GF-D8 (cell line): ENCODE results near the gene PSMA3.
"Not testable (repeated sequence)": the region's sequence is repeated elsewhere in the genome, so short reads cannot be mapped to it uniquely, and the experiment has no call there.

Source experiments
- DNase-seq: peaks from one replicate; lab custom pipeline; 2025; lab: John Stamatoyannopoulos, UW

PSMA3 gene

DNA sequence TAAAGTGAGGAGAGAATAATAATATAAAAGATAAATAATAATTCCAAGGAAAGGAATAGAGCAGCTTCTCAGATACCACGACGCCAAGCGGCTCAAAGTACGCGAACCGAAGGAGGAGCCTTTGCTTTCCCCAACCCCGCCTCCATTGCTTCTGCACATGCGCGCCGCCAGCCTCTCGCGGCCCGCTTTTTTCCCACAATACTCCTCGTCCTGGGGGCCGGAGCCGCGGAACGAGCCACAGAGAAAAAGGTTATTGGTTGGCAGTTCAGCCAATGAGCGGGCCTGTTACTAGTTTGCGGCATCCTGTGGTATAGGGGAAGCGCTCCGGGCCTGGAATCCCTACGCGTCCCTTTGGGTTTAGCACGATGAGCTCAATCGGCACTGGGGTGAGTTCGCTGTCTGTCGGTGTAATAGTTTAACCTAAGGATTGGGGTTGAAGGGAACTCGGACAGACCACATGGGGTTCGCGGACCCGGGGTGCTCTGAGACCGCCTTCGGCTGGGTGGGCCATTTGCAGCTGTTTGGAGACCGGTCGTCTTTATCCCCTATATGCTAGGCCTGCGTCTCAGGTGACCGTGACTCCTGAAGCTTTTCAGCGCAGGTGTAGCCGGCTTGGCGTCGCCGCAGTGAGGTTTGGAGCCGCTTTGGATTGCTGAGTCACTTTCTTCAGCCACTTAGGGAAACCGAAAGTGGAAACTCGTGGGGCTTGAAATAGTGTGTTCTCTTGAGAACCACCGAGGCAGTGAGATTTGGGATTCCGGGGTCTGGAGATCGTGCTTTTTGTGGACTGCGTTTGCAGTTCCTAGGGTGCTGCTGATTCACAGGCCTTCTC is at the start of gene PSMA3:
PSMA3 (plus strand) TSS at position 288 of the 832 bp plus-strand sequence; CDS start at position 366, 78 bp downstream.
- DNase-seq, result peak; percentile 92

GRCh38 chr14:58196198-58196597 is 48.4 kb upstream of the PSMA3 start:
- no peak for DNase-seq

- DNase-seq, result no peak
Measured at GRCh38 chr14:58198086-58198485, 46.6 kb upstream of the PSMA3 start.

DNA sequence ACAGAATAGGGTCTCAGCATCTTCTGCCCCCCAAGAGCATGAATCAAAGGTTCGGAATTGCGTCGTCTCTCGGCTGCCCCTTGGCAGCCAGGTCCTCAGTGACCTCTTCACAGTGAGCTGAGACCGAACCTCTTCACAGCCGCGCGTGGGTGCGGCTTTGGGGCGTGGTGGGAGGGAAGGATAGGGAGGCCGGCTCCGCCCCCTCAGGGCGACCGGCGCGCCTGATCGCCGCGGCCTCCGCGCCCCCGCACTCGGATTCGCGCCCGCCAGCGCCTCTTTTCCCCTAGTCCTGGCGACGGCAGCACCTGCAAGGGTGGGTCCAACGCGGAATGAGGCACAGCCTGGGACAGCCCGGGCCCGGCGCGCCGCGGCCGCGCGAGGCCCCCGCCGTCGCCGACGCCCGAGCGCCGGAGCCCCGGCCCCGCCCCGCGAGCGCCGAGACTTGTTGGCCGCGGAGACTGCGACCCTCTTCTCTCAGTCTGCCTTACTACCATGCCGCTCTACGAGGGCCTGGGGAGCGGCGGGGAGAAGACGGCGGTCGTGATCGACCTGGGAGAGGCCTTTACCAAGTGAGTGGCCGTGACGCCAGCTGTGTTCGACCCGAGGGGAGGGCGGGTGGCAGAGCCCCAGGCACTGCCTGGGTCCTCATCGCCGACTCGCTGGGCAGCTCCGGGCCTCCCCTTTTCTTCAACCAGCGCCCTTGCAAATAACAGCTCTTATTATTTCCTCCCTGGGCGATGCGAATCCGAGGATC is 44.7 kb upstream of the PSMA3 start, which contains the start of gene ACTR10:
ACTR10 (plus strand) TSS at position 424 of the 754 bp plus-strand sequence; CDS start at position 493, 69 bp downstream.
- peak; percentile 49 for DNase-seq

DNA sequence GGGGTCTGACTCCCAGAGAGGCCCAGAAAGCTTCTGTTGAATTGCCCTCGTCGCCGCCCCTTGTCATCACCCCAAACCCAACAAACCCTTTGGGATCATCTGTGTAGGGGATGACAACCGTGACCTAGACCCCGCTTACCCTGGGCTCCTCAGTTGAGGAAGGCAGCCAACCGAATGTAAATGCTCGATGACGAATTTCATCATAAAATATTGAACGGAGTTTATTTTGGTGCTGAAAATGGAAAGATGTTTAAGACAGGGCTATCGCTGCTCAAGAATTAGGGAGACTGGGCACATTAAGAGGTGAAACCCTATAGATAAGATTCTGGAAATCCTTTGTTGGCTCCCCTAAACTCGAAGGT is 44.2 kb upstream of the PSMA3 start:
- DNase-seq, result no peak

DNA sequence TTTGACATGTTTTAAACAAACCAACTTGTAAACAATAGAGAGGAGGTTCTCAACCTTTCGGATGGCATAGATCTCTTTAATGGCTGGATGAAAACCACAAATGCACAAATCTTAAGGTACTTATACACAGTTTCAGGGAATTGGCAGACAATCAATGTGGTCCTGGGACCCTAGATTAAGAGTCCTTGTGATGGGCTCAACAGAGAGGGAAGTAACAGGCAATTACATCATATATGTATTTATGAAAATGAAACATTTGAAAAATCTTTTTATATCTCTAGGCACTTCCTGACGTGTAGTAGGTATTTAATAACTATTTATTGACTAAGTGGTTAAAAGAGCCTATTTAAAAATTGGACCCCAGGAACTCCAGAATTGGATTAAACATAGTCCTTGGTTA is 43.8 kb upstream of the PSMA3 start:
- no peak for DNase-seq

DNA sequence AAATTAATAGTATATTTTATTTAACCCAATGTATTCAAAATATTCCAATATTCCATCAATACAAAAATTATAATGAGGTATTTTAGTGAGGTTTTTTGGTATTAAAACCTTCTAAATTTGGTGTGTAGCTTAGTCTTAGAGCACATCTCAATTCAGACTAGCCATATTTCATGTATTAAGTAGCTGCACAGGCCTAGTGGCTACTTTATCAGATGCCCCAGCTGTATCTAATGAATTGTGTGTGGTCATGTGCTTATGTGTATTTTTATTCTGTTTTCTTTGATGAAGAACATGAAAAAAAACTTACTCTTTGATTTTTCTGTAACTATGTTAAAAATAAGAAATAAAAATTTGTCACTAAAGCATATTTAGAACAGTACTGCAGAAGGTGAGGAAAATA is 31.5 kb upstream of the PSMA3 start:
- no peak for DNase-seq

GRCh38 chr14:58215191-58215914 is 29.3 kb upstream of the PSMA3 start:
- DNase-seq, result no peak

DNA sequence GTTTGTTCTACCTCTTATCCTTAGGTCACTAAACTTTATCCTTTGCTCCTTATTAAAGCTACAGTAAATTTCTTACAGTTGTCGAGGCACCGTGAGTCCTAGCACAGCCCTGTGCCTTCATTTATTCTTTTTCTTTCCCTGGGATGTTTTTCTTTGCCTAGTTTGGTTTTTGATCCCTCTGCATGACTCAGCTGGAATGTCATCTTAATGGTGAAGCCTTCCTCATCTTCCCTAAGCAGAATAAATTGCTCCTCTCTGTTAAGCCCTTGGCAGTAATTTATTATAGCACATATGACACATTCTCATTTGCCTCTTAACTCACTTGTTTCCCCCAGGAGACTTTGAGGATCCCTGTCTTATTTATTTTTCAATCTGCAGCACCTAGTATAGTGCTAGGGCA is 28.1 kb upstream of the PSMA3 start:
- no peak for DNase-seq

GRCh38 chr14:58227096-58227819 is 17.4 kb upstream of the PSMA3 start:
- DNase-seq, result no peak

GRCh38 chr14:58238252-58239243 is 6.1 kb upstream of the PSMA3 start:
- no peak for DNase-seq

DNA sequence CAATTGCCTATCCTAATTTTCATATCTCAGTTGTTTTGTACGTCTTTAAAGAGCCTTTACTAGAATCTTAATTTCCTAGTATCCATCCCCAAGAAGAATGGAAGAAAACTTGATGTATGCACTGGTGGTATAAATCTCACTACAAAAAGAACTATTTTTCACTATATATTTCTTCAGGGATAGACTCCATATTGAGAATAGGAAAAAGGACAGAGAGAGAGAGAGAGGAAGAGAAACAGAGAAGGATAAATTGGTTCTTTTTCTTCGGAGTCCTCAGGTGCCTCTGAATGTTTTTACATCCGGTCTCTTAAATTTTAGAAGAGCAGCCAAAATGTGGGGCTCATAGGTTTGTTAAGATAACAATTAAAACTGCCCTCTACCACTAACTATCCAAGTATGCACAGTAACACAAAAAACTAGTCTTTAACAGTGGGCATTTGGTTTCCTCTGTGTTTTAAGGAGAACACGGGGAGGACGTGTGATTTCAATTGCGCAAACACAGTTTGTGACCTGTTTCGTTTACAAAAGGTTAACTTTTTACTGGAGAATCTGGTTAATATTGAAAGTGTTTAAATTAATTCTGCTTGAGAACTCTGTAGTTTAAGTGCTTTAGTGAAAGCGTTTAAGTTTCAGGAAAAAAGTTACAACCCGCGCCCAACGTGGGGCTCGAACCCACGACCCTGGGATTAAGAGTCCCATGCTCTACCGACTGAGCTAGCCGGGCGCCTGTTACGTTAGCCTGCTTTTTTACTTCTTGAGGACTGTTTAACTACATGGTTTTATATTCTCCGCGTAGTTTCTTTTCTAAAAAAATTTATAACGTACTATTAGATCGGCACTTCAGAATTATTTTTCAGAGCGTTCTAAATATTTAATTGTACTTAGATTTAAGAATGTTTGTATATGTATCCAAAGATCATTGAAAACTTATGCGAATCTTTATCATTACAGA is 5.1 kb upstream of the PSMA3 start:
- DNase-seq, result peak; percentile 22

DNA sequence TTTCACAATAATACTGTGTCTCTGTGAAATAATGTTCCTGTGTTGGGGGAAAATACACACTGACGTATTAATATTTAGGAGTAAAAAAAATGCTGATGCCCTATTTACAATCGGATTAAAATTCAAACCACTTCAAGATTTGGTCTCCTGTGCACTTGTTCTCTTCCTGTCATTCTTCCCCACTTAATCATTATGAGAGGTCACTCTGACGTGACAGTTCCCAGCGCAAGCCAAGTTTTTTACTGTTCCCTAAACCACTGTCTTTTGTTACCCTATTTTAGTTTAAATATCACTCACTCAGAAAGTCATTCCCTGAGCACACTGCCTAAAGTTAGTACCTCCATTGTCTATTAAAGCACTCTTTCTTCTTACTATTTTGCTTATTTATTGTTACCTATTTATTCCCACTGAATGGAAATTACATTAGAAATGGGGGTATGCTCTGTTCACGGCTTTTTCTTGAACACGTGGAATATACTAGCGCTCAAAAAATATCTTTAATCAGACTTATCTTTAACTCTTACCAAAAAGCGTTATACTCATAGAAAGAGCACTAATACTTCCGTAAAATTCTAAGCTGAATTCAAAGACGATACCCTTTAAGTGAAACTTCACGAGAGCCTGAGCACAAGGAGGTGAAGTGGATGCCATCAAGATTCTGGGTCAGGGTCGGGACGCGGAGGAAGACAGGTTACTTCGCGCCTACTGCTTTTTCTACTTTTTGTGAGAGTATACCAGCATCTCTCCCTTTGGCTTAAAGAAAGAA is 670 bp upstream of the PSMA3 start:
- DNase-seq, result peak; percentile 78

DNA sequence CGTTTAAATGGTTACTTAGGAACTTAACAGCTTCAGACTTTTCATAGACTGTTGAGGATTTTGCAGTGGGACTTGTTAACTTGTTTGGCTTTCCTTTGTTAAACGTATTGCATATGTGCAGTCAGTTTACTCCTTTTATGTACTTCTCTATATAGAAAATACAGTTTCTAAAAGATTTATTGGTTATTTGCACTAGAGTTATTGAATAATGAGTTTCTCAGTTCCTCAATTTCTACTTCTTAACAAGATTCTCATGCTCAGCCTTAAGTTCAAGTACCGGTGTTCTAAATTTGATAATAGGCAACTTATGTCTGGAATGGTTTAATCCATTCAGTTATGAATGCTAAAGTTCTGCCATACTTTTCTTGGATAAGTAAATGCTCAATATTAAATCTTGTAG is 919 bp downstream of the PSMA3 start:
- DNase-seq, result no peak

DNA sequence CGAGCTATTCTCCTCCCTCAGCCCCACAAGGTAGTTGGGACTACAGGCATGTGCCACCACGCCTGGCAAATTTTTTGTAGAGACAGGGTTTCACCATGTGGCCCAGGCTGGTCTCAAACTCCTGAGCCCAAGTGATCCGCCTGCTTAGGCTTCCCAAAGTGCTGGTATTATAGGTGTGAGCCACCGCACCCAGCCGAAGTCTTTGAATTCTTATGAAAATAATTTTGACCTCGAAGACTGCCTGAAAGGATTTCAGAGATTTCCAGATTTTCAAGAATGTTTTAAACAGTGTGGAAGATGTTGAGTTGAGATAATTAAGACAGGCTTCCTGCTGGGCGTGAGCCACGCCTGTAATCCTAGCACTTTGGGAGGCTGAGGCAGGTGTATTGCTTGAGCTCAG is 5.0 kb downstream of the PSMA3 start:
- DNase-seq, result no peak

GRCh38 chr14:58258156-58258555 is 13.5 kb downstream of the PSMA3 start:
- no peak for DNase-seq

- not testable (repeated sequence) for DNase-seq
Measured at GRCh38 chr14:58262005-58262404, 17.4 kb downstream of the PSMA3 start.

DNA sequence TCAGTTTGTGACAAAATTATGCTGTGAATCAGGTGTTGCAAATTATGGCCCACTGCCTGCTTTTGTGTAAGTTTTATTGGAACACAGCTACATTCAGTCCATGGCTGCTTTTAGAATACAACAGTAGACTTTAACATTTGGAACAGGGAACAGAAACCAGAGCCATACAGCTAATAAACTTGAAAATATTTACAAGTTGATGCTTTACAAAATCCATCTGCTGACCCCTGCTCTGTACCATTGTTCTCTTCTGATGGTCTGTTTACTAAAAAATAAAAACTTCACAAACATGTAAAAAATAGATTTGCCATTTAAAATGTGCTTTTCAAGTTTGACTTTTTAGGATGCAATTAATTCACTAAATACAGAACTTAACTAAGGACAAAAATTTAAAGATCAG is 20.8 kb downstream of the PSMA3 start:
- DNase-seq, result no peak

GRCh38 chr14:58270628-58271027 is 26.0 kb downstream of the PSMA3 start:
- DNase-seq, result no peak
